GM23248 (cell line): ENCODE measurements around the gene COQ8B. TPM values are rescaled to one million over a fixed set of nuclear protein-coding genes. Genes with fewer than 3 reads are reported as not detected.

Experiments used
- DNase-seq: peaks from one replicate; pipeline ENCODE4 v3.0.0-alpha.2; 2015
- H2AFZ ChIP-seq: fragments of 200-600 bp; sonication (generic); 2 replicates; pipeline ENCODE4 v1.6.1; 2016; ENCODE audit warnings: antibody characterized with exemption
- H3F3A ChIP-seq: fragments of 200-600 bp; sonication (generic); 2 replicates; pipeline ENCODE4 v1.6.1; 2016; ENCODE audit warnings: mild to moderate bottlenecking, antibody characterized with exemption, mixed run types; ENCODE audit not compliant: insufficient read depth
- H3K27ac ChIP-seq: fragments of 200-600 bp; sonication (generic); 2 replicates; pipeline ENCODE4 v1.5.1; 2016; ENCODE audit warnings: mild to moderate bottlenecking
- H3K27me3 ChIP-seq: fragments of 200-600 bp; sonication (generic); replicated peaks from 2 replicates; pipeline ENCODE4 v1.6.1; 2016; ENCODE audit warnings: mild to moderate bottlenecking; ENCODE audit not compliant: insufficient read depth
- H3K36me3 ChIP-seq: fragments of 200-600 bp; sonication (generic); 2 replicates; pipeline ENCODE4 v1.6.1; 2016; ENCODE audit warnings: low read depth, mild to moderate bottlenecking
- H3K4me1 ChIP-seq: fragments of 200-600 bp; sonication (generic); 2 replicates; pipeline ENCODE4 v1.6.1; 2016; ENCODE audit warnings: mild to moderate bottlenecking; ENCODE audit not compliant: insufficient read depth
- H3K4me2 ChIP-seq: fragments of 200-600 bp; sonication (generic); one replicate; pipeline ENCODE4 v1.6.1; 2016; ENCODE audit warnings: mild to moderate bottlenecking; ENCODE audit not compliant: unreplicated experiment
- H3K4me3 ChIP-seq: fragments of 200-600 bp; sonication (generic); 2 replicates; pipeline ENCODE4 v1.5.1; 2016; ENCODE audit warnings: mild to moderate bottlenecking
- H3K79me2 ChIP-seq: fragments of 200-600 bp; sonication (generic); 2 replicates; pipeline ENCODE4 v1.6.1; 2016; ENCODE audit warnings: mild to moderate bottlenecking; ENCODE audit not compliant: insufficient read depth
- H3K9ac ChIP-seq: fragments of 200-600 bp; sonication (generic); 2 replicates; pipeline ENCODE4 v1.6.1; 2016; ENCODE audit warnings: mild to moderate bottlenecking
- H3K9me2 ChIP-seq: fragments of 200-600 bp; sonication (generic); 2 replicates; pipeline ENCODE4 v1.6.1; 2016; ENCODE audit warnings: mixed run types, mild to moderate bottlenecking, moderate library complexity; ENCODE audit not compliant: insufficient read depth
- H3K9me3 ChIP-seq: fragments of 200-600 bp; sonication (generic); one replicate; pipeline ENCODE4 v1.6.1; 2017; ENCODE audit warnings: low read depth
- H4K20me1 ChIP-seq: fragments of 200-600 bp; sonication (generic); 2 replicates; pipeline ENCODE4 v1.6.0; 2016; ENCODE audit not compliant: insufficient read depth
- EZH2 ChIP-seq: fragments of 200-600 bp; sonication (generic); IDR thresholded peaks from 2 replicates; pipeline ENCODE4 v1.6.1; 2018; ENCODE audit warnings: antibody characterized with exemption, mild to moderate bottlenecking; ENCODE audit not compliant: insufficient read depth, poor library complexity, severe bottlenecking
- EZH2phosphoT487 ChIP-seq: fragments of 200-600 bp; sonication (generic); IDR thresholded peaks from 2 replicates; pipeline ENCODE4 v1.6.1; 2018; ENCODE audit warnings: antibody characterized with exemption, moderate library complexity, mild to moderate bottlenecking, low read depth; ENCODE audit not compliant: insufficient read depth
- WGBS, 2 experiments: methylation state at CpG; one replicate each; pipeline ENCODE4 v1.1.6; 2015 to 2017; ENCODE audit warnings: low lambda C conversion rate in 2 of 2, low coverage in 1 of 2; ENCODE audit errors: missing lambda C conversion rate in 2 of 2; 5-methylcytosine and 5-hydroxymethylcytosine counted together
- in situ Hi-C: fragments of 300-500 bp; cut with MboI; formaldehyde crosslinking; loops from 2 replicates; pipeline ENCODE4 v1.15.0; 2020
- polyA plus RNA-seq: library from polyadenylated mRNA; unstranded; fragments of >200 nt; fragmentation: Nextera tagmentation; extraction: Ambion mirVana; gene quantifications from 2 replicates; pipeline ENCODE4 v1.2.1, GENCODE V29; 2016
- total RNA-seq: library from RNA; depleted of rRNA; stranded (reverse); fragments of >200 nt; shearing (Covaris generic); gene quantifications from 2 replicates; pipeline ENCODE4 v1.2.3, GENCODE V29; 2014

The COQ8B gene
- total and polyA plus RNA-seq, 2 experiments from 2014 or later = 15.2 to 28.6 TPM

DNA sequence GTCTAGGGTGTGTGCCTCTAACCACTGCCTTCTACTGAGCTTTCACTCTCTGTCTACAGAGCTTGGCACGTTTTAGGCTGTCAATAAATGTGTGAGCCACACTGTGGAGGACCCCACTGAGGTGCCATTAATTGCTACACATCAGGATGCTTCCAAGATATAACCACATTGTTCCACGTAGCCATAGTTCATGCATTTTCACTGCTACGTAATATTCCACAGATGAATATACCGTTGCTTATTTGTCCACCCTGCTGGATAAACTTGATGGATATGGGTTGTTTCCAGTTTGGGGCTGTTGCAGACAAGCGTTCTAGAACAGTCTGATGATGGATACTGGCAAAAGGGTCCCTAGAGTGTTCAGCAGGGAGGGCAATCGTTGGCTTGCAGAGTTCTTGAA lies 14.9 kb downstream of the COQ8B start:
- Histone ChIP-seq H3K36me3 (no peaks in the 10 kb centered on the region; the same call in 1 of the 2 replicates), H3K27me3 (no peaks in the 10 kb centered on the region), H3F3A (no peaks in the 10 kb centered on the region), H2AFZ (no peak overlapping the region), H4K20me1 (no peaks in the 10 kb centered on the region), H3K9me3 (no peaks in the 10 kb centered on the region), H3K27ac (no peak overlapping the region), H3K9ac (no peak overlapping the region), H3K4me3 (no peak overlapping the region), H3K4me1 (no peaks in the 10 kb centered on the region), H3K9me2 (no peaks in the 10 kb centered on the region), H3K4me2 (no peak overlapping the region), H3K79me2 (no peaks in the 10 kb centered on the region)
- DNase-seq = no peak
- in situ Hi-C loops = no loop called here
- TF ChIP-seq EZH2 = no peak
- no peak for TF ChIP-seq EZH2phosphoT487
- 86 to 93% methylated on average over 6 of the region's 6 CpGs for WGBS, 2 experiments

- WGBS, 2 experiments = 93 to 98% methylated on average over 9 of the region's 9 CpGs
- H3K27me3 ChIP-seq = no peaks in the 10 kb centered on the region
Measured at GRCh38 chr19:40700083-40700482, 16.6 kb downstream of the COQ8B start.

DNA sequence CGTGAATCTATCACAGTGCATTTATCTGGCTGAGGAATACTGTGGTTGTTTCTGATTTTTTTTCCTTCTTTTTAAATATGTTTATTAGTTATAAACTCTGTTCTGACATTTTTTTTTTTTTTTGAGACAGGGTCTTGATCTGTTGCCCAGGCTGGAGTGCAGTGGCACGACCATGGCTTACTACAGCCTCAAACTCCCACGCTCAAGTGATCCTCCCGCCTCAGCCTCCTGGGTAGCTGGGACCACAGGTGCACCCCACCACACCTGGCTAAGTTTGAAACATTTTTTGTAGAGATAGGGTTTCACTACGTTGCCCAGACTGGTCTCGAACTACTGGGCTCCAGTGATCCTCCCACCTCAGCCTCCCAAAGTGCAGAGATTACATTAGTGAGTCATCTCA lies 19.7 kb downstream of the COQ8B start:
- Histone ChIP-seq H3K9me3 (no peaks in the 10 kb centered on the region), H3K9ac (no peak overlapping the region), H3K27me3 (no peaks in the 10 kb centered on the region), H3K79me2 (no peaks in the 10 kb centered on the region), H3K4me3 (no peak overlapping the region), H3F3A (no peaks in the 10 kb centered on the region), H2AFZ (no peak overlapping the region), H3K36me3 (no peaks in the 10 kb centered on the region), H3K9me2 (no peaks in the 10 kb centered on the region), H4K20me1 (no peaks in the 10 kb centered on the region), H3K4me1 (no peaks in the 10 kb centered on the region), H3K27ac (no peak overlapping the region), H3K4me2 (no peak overlapping the region)
- DNase-seq = no peak
- 91 to 92% methylated on average over 6 of the region's 6 CpGs for WGBS, 2 experiments
- in situ Hi-C loops = no loop called here
- TF ChIP-seq EZH2phosphoT487 (no peak), EZH2 (no peak)

More at GRCh38 chr19:40700083-40700482, 16.6 kb downstream of the COQ8B start:
- H3F3A ChIP-seq = no peaks in the 10 kb centered on the region
- H3K4me1 ChIP-seq = no peaks in the 10 kb centered on the region
- no peak overlapping the region for H3K9ac ChIP-seq
- no peaks in the 10 kb centered on the region; the same call in 1 of the 2 replicates for H3K36me3 ChIP-seq
- no peaks in the 10 kb centered on the region for H3K9me2 ChIP-seq
- TF ChIP-seq EZH2phosphoT487 (no peak), EZH2 (no peak)
- no peaks in the 10 kb centered on the region for H3K79me2 ChIP-seq
- H3K9me3 ChIP-seq = no peaks in the 10 kb centered on the region
- H3K4me3 ChIP-seq = no peak overlapping the region
- no peak overlapping the region for H3K27ac ChIP-seq
- DNase-seq = no peak
- no peaks in the 10 kb centered on the region for H4K20me1 ChIP-seq
- no peak overlapping the region for H3K4me2 ChIP-seq
- no peak overlapping the region for H2AFZ ChIP-seq
- in situ Hi-C loops = no loop called here

- Histone ChIP-seq H3K79me2 (no peaks in the 10 kb centered on the region), H3K27me3 (no peaks in the 10 kb centered on the region), H3K4me2 (no peak overlapping the region), H3K4me1 (no peaks in the 10 kb centered on the region; the same call in 1 of the 2 replicates), H3K27ac (no peak overlapping the region), H2AFZ (no peak overlapping the region), H3K9me3 (no peaks in the 10 kb centered on the region), H3K4me3 (no peak overlapping the region), H3K9me2 (no peaks in the 10 kb centered on the region), H3K9ac (no peak overlapping the region), H3K36me3 (no peaks in the 10 kb centered on the region), H3F3A (no peaks in the 10 kb centered on the region), H4K20me1 (no peaks in the 10 kb centered on the region)
- TF ChIP-seq EZH2 (no peak), EZH2phosphoT487 (no peak)
- 80 to 85% methylated on average over 5 of the region's 5 CpGs for WGBS, 2 experiments
- in situ Hi-C loops = no loop called here
- DNase-seq = no peak
Measured at GRCh38 chr19:40695881-40696280, 20.8 kb downstream of the COQ8B start.

DNA sequence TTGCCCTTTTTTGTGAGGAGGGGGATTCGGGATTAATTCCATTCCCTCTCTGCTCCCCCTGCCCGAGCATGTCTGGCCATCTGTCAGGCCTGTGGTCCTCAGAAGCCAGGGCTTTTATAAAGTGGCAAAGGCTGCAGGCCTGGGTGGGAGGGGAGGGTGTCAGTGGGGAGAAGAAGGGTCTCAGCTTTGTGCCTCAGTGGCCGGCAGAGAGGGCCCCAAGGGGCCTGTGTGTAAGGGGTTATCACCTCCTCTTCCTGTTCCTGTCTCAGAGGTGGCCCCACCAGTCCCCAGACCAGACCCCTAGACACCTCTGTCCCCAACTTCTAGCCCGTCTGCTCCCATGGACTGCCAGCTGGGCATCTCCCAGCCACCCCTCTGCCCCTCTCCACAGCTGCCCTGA lies 22.8 kb downstream of the COQ8B start:
- no peaks in the 10 kb centered on the region for H4K20me1 ChIP-seq
- DNase-seq = no peak
- no peak overlapping the region for H3K27ac ChIP-seq
- H3K9ac ChIP-seq = no peak overlapping the region
- H3F3A ChIP-seq = no peaks in the 10 kb centered on the region; the same call in 1 of the 2 replicates
- no peak overlapping the region for H2AFZ ChIP-seq
- TF ChIP-seq EZH2phosphoT487 (no peak), EZH2 (no peak)
- no peaks in the 10 kb centered on the region for H3K9me3 ChIP-seq
- no peaks in the 10 kb centered on the region; the same call in 1 of the 2 replicates for H3K4me1 ChIP-seq
- no peak overlapping the region for H3K4me3 ChIP-seq
- peaks cover 14% of the 10 kb centered on the region for H3K79me2 ChIP-seq
- in situ Hi-C loops = no loop called here
- H3K36me3 ChIP-seq = no peaks in the 10 kb centered on the region
- H3K4me2 ChIP-seq = no peak overlapping the region
- WGBS, 2 experiments = 80 to 81% methylated on average over 4 of the region's 4 CpGs
- no peaks in the 10 kb centered on the region for H3K27me3 ChIP-seq
- no peaks in the 10 kb centered on the region for H3K9me2 ChIP-seq
